Breast epithelium (tissue), 4 donors: ENCODE data around the gene TMEM9. TPM values are rescaled to one million over a fixed set of nuclear protein-coding genes. Genes with fewer than 3 reads are reported as not detected.

Experiments
- DNase-seq, 2 donors: peaks; one replicate each; pipeline ENCODE4 v3.0.0-alpha.2; 2019; ENCODE audit warnings: low spot score in 2 of 2
- H3K27ac ChIP-seq, 2 donors: fragments of 200-600 bp; sonication (generic) in 1 of 2; one replicate each; pipeline ENCODE4 v1.5.1; 2016 to 2019; ENCODE audit warnings: mild to moderate bottlenecking in 1 of 2
- H3K27me3 ChIP-seq, 2 donors: fragments of 200-600 bp; sonication (generic) in 1 of 2; one replicate each; pipeline versions ENCODE4 v1.5.1 to v1.6.0; 2017 to 2019; ENCODE audit warnings: control low read depth in 1 of 2, mild to moderate bottlenecking in 1 of 2
- H3K36me3 ChIP-seq: fragments of 200-600 bp; one replicate; pipeline ENCODE4 v1.5.1; 2019
- H3K4me1 ChIP-seq, 2 donors: fragments of 200-600 bp; sonication (generic); one replicate each; pipeline ENCODE4 v1.5.1; 2016 to 2019; ENCODE audit warnings: control low read depth in 1 of 2
- H3K4me3 ChIP-seq, 3 donors: fragments of 200-600 bp; sonication (generic); 1 replicate in 2 of 3; 2 replicates in 1 of 3; pipeline ENCODE4 v1.5.1; 2016 to 2019; ENCODE audit warnings: mild to moderate bottlenecking in 3 of 3, moderate library complexity in 2 of 3
- H3K9me3 ChIP-seq, 2 donors: fragments of 200-600 bp; sonication (generic) in 1 of 2; one replicate each; pipeline ENCODE4 v1.5.1; 2016 to 2019; ENCODE audit warnings: control low read depth in 1 of 2
- POLR2A ChIP-seq: fragments of 450-650 bp; IDR thresholded peaks from one replicate; pipeline ENCODE4 v1.6.1; 2016; ENCODE audit warnings: antibody characterized with exemption, mild to moderate bottlenecking, moderate library complexity
- POLR2AphosphoS5 ChIP-seq, 3 donors: sonication (generic); formaldehyde crosslinking; IDR thresholded peaks; one replicate each; pipeline ENCODE4 v1.6.1; 2017; ENCODE audit warnings: antibody characterized with exemption in 3 of 3
- intact Hi-C: fragments of 100-400 bp; cut with DNase I; formaldehyde crosslinking; loops from one replicate; pipeline ENCODE4 v1.15.1; 2023; ENCODE audit warnings: low total_unique reads
- total RNA-seq, 3 donors: library from RNA; depleted of rRNA; stranded (reverse); fragments of >200 nt; gene quantifications; one replicate each; pipeline ENCODE4 v1.1.0, GENCODE V29; 2016
- TF ChIP-seq, protein P1 (sequence below), 3 donors: fragments of 450-650 bp; IDR thresholded peaks; one replicate each; pipeline ENCODE4 v1.5.1; 2016 to 2017; ENCODE audit warnings: antibody characterized with exemption in 3 of 3, mild to moderate bottlenecking in 3 of 3, moderate library complexity in 3 of 3

TMEM9 gene
- total RNA-seq, 3 donors from 2014 or later, result 48.3 to 104 (median 99.8) TPM

DNA sequence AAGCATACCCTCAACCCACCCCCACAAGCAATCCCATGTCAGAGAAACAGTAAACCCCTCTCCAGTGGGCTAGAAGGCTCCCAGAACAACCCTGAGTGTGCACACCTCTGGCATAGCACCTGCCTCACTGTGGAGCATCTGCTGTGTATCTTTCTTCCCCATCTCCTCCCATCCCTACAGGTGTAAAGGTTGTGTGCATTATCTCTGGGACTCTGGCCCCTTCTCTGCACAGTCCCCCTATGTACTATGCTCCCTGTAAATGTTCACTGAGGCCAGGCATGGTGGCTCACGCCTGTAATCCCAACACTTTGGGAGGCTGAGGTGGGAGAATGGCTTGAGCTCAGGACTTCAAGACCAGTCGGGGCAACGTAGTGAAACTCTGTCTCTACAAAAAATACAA, 41.3 kb downstream of the TMEM9 start:
- Histone ChIP-seq H3K27me3 (peaks cover 0 to 13% of the 10 kb centered on the region in 2 donors), H3K4me1 (no peaks in the 10 kb centered on the region), H3K9me3 (no peaks in the 10 kb centered on the region), H3K27ac (no peak overlapping the region), H3K36me3 (no peaks in the 10 kb centered on the region), H3K4me3 (no peak overlapping the region)
- no peak for DNase-seq
- intact Hi-C loops, result no loop called here
- TF ChIP-seq, protein P1, sequence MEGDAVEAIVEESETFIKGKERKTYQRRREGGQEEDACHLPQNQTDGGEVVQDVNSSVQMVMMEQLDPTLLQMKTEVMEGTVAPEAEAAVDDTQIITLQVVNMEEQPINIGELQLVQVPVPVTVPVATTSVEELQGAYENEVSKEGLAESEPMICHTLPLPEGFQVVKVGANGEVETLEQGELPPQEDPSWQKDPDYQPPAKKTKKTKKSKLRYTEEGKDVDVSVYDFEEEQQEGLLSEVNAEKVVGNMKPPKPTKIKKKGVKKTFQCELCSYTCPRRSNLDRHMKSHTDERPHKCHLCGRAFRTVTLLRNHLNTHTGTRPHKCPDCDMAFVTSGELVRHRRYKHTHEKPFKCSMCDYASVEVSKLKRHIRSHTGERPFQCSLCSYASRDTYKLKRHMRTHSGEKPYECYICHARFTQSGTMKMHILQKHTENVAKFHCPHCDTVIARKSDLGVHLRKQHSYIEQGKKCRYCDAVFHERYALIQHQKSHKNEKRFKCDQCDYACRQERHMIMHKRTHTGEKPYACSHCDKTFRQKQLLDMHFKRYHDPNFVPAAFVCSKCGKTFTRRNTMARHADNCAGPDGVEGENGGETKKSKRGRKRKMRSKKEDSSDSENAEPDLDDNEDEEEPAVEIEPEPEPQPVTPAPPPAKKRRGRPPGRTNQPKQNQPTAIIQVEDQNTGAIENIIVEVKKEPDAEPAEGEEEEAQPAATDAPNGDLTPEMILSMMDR (IDR thresholded peaks at IDR 0.05), result no peak
- TF ChIP-seq POLR2AphosphoS5 (IDR thresholded peaks at IDR 0.05), result no peak
- TF ChIP-seq POLR2A, result no peak

DNA sequence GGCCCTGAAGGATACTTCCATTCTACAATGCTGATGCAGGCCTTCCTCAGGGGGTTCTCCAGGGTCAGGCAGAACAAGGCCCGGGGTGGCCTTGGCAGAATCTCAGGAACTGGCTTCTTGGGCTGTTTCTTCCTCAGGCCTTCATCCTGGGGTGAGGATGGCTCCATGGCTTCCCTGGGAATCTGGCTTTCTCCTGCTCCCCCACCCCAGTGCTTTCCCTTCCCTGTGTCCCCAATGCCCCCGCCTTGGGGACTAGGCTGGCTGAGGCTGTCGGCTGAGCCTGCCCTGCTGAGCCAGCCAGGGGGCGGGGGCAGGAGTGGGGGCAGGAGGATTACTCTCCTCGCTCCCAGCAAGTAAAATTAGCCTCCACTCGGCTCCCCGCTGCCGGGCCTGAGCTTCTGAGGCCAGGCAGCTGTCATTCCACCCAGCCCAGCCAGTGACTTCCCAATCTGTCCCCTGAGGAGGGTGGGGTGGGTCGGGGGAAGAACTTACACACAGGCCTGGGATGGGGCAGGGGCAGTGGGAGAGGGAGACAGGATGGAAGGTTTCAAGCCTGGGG, 42.0 kb downstream of the TMEM9 start, which contains the start of gene CACNA1S:
TSS of gene CACNA1S (minus strand) at position 254 of the 559 bp plus-strand sequence. CDS start at position 167, 87 bp downstream.
- TF ChIP-seq POLR2AphosphoS5 (IDR thresholded peaks at IDR 0.05) (no peak), POLR2A (no peak)
- TF ChIP-seq, protein P1 (IDR thresholded peaks at IDR 0.05), result no peak
- no peaks in the 10 kb centered on the region for H3K9me3 ChIP-seq
- H3K36me3 ChIP-seq, result no peaks in the 10 kb centered on the region
- no peak for DNase-seq
- H3K4me1 ChIP-seq, result no peaks in the 10 kb centered on the region
- no peak within 1 kb of the TSS for H3K27ac ChIP-seq
- intact Hi-C loops, result no loop called here
- H3K27me3 ChIP-seq, result peaks cover 0 to 13% of the 10 kb centered on the region in 2 donors
- H3K4me3 ChIP-seq, result no peak within 1 kb of the TSS

- Histone ChIP-seq H3K36me3 (no peaks in the 10 kb centered on the region), H3K4me1 (no peaks in the 10 kb centered on the region), H3K9me3 (no peaks in the 10 kb centered on the region), H3K27ac (no peak overlapping the region), H3K27me3 (peaks cover 0 to 13% of the 10 kb centered on the region in 2 donors), H3K4me3 (no peak overlapping the region)
- intact Hi-C loops, result no loop called here
- TF ChIP-seq, protein P1 (IDR thresholded peaks at IDR 0.05), result no peak
- TF ChIP-seq POLR2A (no peak), POLR2AphosphoS5 (IDR thresholded peaks at IDR 0.05) (no peak)
- DNase-seq, result no peak
Measured at GRCh38 chr1:201111672-201112071, 42.6 kb downstream of the TMEM9 start.

- no peaks in the 10 kb centered on the region for H3K36me3 ChIP-seq
- no peak overlapping the region for H3K4me3 ChIP-seq
- no peaks in the 10 kb centered on the region for H3K4me1 ChIP-seq
- H3K9me3 ChIP-seq, result no peaks in the 10 kb centered on the region
- TF ChIP-seq, protein P1 (IDR thresholded peaks at IDR 0.05), result no peak
- no peak for TF ChIP-seq POLR2AphosphoS5 (IDR thresholded peaks at IDR 0.05)
- no peak for TF ChIP-seq POLR2A
- intact Hi-C loops, result no loop called here
- no peak overlapping the region for H3K27ac ChIP-seq
- peaks cover 0 to 13% of the 10 kb centered on the region in 2 donors for H3K27me3 ChIP-seq
- DNase-seq, result no peak
Measured at GRCh38 chr1:201111156-201111555, 43.1 kb downstream of the TMEM9 start.

GRCh38 chr1:201110616-201111015, 43.7 kb downstream of the TMEM9 start:
- H3K4me3 ChIP-seq, result no peak overlapping the region
- intact Hi-C loops, result no loop called here
- H3K9me3 ChIP-seq, result no peaks in the 10 kb centered on the region
- H3K4me1 ChIP-seq, result no peaks in the 10 kb centered on the region
- DNase-seq, result no peak
- H3K36me3 ChIP-seq, result no peaks in the 10 kb centered on the region
- H3K27me3 ChIP-seq, result peaks cover 0 to 13% of the 10 kb centered on the region in 2 donors
- H3K27ac ChIP-seq, result no peak overlapping the region
- no peak for TF ChIP-seq POLR2AphosphoS5 (IDR thresholded peaks at IDR 0.05)
- TF ChIP-seq, protein P1 (IDR thresholded peaks at IDR 0.05), result no peak
- TF ChIP-seq POLR2A, result no peak
